HepG2 (cell line): ENCODE data around the gene GIPC1. TPM values are rescaled to one million over a fixed set of nuclear protein-coding genes. Genes with fewer than 3 reads are reported as not detected.

Source experiments
- ATAC-seq: fragments of 200-7000 bp; cut with Tn5 transposase; 3 replicates; pipeline ENCODE4 v1.9.1; 2020; ENCODE audit warnings: mild to moderate bottlenecking, moderate library complexity
- BruUV-seq: library from RNA; stranded (reverse); fragments of 400-500 nt; replicated peaks from 2 replicates; lab custom pipeline; 2021; lab: Mats Ljungman, UMichigan
- CTCF ChIA-PET: fragments of 300-600 bp; formaldehyde crosslinking; extraction: SDS; loops from one replicate; lab custom pipeline; 2021; ENCODE audit warnings: low total read pairs, inconsistent platforms, low intra/inter-chr PET ratio; lab: Yijun Ruan, JAX
- POLR2A ChIA-PET: fragments of 350-600 bp; sonication (Branson Sonifier 250); formaldehyde crosslinking; loops from one replicate; lab custom pipeline; 2020; ENCODE audit warnings: antibody characterized with exemption, inconsistent platforms; lab: Yijun Ruan, JAX
- DNase-seq: peaks from one replicate; pipeline ENCODE4 v3.0.0-alpha.2; 2015; ENCODE audit warnings: low spot score
- FAIRE-seq: peaks from 3 replicates; lab custom pipeline; 2011; peaks lifted over from hg19 to GRCh38; lab: Jason Lieb, UNC
- H2AFZ ChIP-seq: one replicate; pipeline ENCODE4 v1.6.1; 2011; ENCODE audit warnings: low read length, inconsistent platforms
- H3K27ac ChIP-seq: fragments of 300-600 bp; 3 replicates; pipeline ENCODE4 v1.8.0; 2011; ENCODE audit warnings: mixed run types, mild to moderate bottlenecking, mixed read lengths, low read length, inconsistent platforms; ENCODE audit not compliant: insufficient read depth; ENCODE audit errors: extremely low read length
- H3K27me3 ChIP-seq, 2 experiments: fragments of 200-600 bp in 1 of 2; 2 replicates in 1 of 2; 3 replicates in 1 of 2; pipeline versions ENCODE4 v1.6.0 to v1.8.0; 2011; ENCODE audit warnings: low read length in 2 of 2, mild to moderate bottlenecking in 2 of 2, moderate library complexity in 2 of 2, inconsistent platforms in 1 of 2; ENCODE audit not compliant: insufficient read depth in 2 of 2, control insufficient read depth in 1 of 2
- H3K36me3 ChIP-seq, 2 experiments: fragments of 200-600 bp in 1 of 2; replicated peaks in 1 of 2; 2 replicates in 1 of 2; 3 replicates in 1 of 2; pipeline versions ENCODE4 v1.5.1 to v1.8.0; 2011; ENCODE audit warnings: low read length in 2 of 2, inconsistent platforms in 1 of 2; ENCODE audit not compliant: insufficient read depth in 2 of 2, control insufficient read depth in 1 of 2
- H3K4me1 ChIP-seq: 2 replicates; pipeline ENCODE4 v1.5.1; 2012; ENCODE audit warnings: low read length, inconsistent platforms; ENCODE audit not compliant: insufficient read depth
- H3K4me2 ChIP-seq: 2 replicates; pipeline ENCODE4 v1.6.0; 2011; ENCODE audit warnings: low read depth, low read length, inconsistent platforms
- H3K4me3 ChIP-seq, 3 experiments: fragments of 200-600 bp in 1 of 3; sonication (generic), shearing (Covaris generic) in 1 of 3; replicated peaks in 1 of 3; 2 replicates each; pipeline ENCODE4 v1.5.1; 2011 to 2016; ENCODE audit warnings: low read length in 3 of 3, inconsistent platforms in 2 of 3, low read depth in 2 of 3, mild to moderate bottlenecking in 2 of 3, control low read depth in 1 of 3, mixed read lengths in 1 of 3; ENCODE audit not compliant: insufficient read depth in 1 of 3
- H3K79me2 ChIP-seq: one replicate; pipeline ENCODE4 v1.6.1; 2011; ENCODE audit warnings: low read length, inconsistent platforms; ENCODE audit not compliant: insufficient read depth
- H3K9ac ChIP-seq: 2 replicates; pipeline ENCODE4 v1.6.0; 2011; ENCODE audit warnings: mild to moderate bottlenecking, low read depth, low read length, inconsistent platforms; ENCODE audit not compliant: insufficient read depth
- H3K9me3 ChIP-seq: 2 replicates; pipeline ENCODE4 v1.5.1; 2012; ENCODE audit warnings: mild to moderate bottlenecking, low read length
- H4K20me1 ChIP-seq: 2 replicates; pipeline ENCODE4 v1.6.0; 2011; ENCODE audit warnings: inconsistent platforms, mild to moderate bottlenecking, low read length, moderate library complexity; ENCODE audit not compliant: insufficient read depth
- ATF7-NPFF ChIP-seq: sonication (generic); formaldehyde crosslinking; IDR thresholded peaks from 2 replicates; pipeline ENCODE4 v1.8.1; 2023; ENCODE audit warnings: mild to moderate bottlenecking, low read depth, missing genetic modification reagents, moderate library complexity
- EZH2 ChIP-seq: conservative IDR thresholded peaks from 2 replicates; pipeline ENCODE4 v1.6.1; 2012; ENCODE audit warnings: mild to moderate bottlenecking, low read depth, low read length, moderate library complexity
- HMG20B ChIP-seq: conservative IDR thresholded peaks from 2 replicates; pipeline ENCODE4 v1.6.1; 2016; ENCODE audit warnings: missing genetic modification reagents, missing compliant biosample characterization
- PLRG1 ChIP-seq: fragments of 450-650 bp; conservative IDR thresholded peaks from 2 replicates; pipeline ENCODE4 v1.6.1; 2016
- REPIN1 ChIP-seq: sonication (generic); formaldehyde crosslinking; IDR thresholded peaks from 2 replicates; pipeline ENCODE4 v1.8.0; 2022; ENCODE audit warnings: missing genetic modification reagents, low read depth, mild to moderate bottlenecking, borderline replicate concordance
- SP5 ChIP-seq: IDR thresholded peaks from 2 replicates; pipeline ENCODE4 v1.6.1; 2016; ENCODE audit warnings: low read depth, borderline replicate concordance
- ZNF550 ChIP-seq: sonication (generic); formaldehyde crosslinking; IDR thresholded peaks from 2 replicates; pipeline ENCODE4 v1.4.0; 2020; ENCODE audit warnings: mild to moderate bottlenecking, missing genetic modification reagents, borderline replicate concordance
- WGBS: methylation state at CpG from one replicate; pipeline ENCODE4 v1.1.6; 2017; ENCODE audit warnings: low lambda C conversion rate; 5-methylcytosine and 5-hydroxymethylcytosine counted together
- in situ Hi-C: cut with HindIII; loops from 2 replicates; pipeline ENCODE4 v1.10.0; 2017; ENCODE audit warnings: low pct_unique_long_range_greater_than_20kb; ENCODE audit not compliant: extremely low pct_ligation_motif_present
- intact Hi-C: fragments of 100-400 bp; cut with micrococcal nuclease; formaldehyde crosslinking; loops from one replicate; pipeline ENCODE4 v1.10.0; 2022; ENCODE audit not compliant: unreplicated experiment
- polyA plus RNA-seq, 8 experiments: library from polyadenylated mRNA; depleted of rRNA in 3 of 8; stranded (reverse) in 7 of 8; unstranded in 1 of 8; fragments of >200 nt; fragmentation: Illumina TruSeq in 4 of 8; extraction: Trizol in 4 of 8; gene quantifications; 2 replicates each; pipeline versions ENCODE4 v1.2.1 to v1.2.3, GENCODE V29; 2011 to 2016; ENCODE audit warnings: low read depth in 4 of 8, missing spikeins in 1 of 8, mixed read lengths in 1 of 8; ENCODE audit not compliant: insufficient read depth in 1 of 8
- total RNA-seq, 5 experiments: library from RNA; depleted of rRNA; stranded (reverse); fragments of >200 nt; fragmentation: Illumina TruSeq; extraction: Trizol; gene quantifications; 2 replicates each; pipeline ENCODE4 v1.2.3, GENCODE V29; 2016; ENCODE audit warnings: low read depth in 1 of 5
- TF ChIP-seq, protein P1 (sequence below): IDR thresholded peaks from 2 replicates; pipeline ENCODE4 v1.6.1; 2016; ENCODE audit warnings: missing compliant biosample characterization, missing genetic modification reagents, borderline replicate concordance
- TF ChIP-seq, protein P2 (sequence below): sonication (generic); formaldehyde crosslinking; conservative IDR thresholded peaks from 2 replicates; pipeline ENCODE4 v1.4.0; 2020; ENCODE audit warnings: mild to moderate bottlenecking, missing genetic modification reagents, moderate library complexity
- TF ChIP-seq, protein P3 (sequence below): sonication (generic); formaldehyde crosslinking; IDR thresholded peaks from 2 replicates; pipeline ENCODE4 v1.4.0; 2020; ENCODE audit warnings: missing genetic modification reagents

GIPC1 gene
- total and polyA plus RNA-seq, 2 of the 13 experiments (the other 11 are each of a cell fraction or from before 2014, with no cell fraction given): 27.1 to 48.1 TPM

DNA sequence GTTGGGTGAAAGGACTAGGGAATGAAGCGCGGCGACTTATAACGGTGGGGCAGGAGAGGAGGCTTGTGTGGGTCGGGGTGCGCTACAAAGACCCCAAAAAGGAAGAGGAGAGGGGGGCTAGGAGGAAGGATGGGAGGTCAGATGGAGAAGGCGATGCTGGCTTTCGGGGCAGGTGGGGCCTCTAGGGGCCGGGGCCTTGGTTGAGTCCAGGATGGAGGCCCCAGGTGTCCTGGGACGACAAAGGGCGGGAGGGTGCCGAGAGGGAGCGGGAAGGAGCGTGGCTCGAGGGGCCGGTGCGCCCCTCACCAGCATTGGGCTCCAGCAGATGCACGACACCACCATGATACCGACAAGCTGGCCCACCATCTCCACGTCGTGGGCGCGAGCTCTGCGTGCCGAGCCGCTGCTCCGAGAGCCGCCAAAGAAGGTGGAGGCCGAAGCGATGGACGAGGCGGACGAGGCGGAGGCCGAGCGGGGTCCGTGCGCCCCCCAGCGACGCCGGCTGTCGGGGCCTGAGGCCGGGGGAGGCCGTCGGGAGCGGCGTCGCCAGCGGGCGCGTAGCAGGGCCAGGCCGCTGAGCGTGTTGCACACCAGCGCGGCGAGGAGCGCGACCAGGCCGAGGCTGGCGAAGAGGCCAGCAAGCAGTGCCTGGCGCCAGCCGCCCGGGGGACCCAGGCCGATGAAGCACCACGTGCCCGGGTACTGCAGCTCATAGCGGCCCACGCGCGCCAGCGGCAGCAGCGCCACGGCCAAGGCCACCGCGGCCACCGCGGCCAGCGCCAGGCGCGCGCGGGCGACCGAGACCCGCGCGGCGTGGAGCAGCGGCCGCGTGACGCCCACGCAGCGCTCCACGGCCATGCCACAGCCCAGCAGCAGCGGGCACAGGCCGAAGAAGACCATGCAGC is 22.6 kb downstream of the GIPC1 start:
- TF ChIP-seq, protein P1, sequence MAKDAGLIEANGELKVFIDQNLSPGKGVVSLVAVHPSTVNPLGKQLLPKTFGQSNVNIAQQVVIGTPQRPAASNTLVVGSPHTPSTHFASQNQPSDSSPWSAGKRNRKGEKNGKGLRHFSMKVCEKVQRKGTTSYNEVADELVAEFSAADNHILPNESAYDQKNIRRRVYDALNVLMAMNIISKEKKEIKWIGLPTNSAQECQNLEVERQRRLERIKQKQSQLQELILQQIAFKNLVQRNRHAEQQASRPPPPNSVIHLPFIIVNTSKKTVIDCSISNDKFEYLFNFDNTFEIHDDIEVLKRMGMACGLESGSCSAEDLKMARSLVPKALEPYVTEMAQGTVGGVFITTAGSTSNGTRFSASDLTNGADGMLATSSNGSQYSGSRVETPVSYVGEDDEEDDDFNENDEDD (CRISPR knock-in tag): no peak
- TF ChIP-seq, protein P2, sequence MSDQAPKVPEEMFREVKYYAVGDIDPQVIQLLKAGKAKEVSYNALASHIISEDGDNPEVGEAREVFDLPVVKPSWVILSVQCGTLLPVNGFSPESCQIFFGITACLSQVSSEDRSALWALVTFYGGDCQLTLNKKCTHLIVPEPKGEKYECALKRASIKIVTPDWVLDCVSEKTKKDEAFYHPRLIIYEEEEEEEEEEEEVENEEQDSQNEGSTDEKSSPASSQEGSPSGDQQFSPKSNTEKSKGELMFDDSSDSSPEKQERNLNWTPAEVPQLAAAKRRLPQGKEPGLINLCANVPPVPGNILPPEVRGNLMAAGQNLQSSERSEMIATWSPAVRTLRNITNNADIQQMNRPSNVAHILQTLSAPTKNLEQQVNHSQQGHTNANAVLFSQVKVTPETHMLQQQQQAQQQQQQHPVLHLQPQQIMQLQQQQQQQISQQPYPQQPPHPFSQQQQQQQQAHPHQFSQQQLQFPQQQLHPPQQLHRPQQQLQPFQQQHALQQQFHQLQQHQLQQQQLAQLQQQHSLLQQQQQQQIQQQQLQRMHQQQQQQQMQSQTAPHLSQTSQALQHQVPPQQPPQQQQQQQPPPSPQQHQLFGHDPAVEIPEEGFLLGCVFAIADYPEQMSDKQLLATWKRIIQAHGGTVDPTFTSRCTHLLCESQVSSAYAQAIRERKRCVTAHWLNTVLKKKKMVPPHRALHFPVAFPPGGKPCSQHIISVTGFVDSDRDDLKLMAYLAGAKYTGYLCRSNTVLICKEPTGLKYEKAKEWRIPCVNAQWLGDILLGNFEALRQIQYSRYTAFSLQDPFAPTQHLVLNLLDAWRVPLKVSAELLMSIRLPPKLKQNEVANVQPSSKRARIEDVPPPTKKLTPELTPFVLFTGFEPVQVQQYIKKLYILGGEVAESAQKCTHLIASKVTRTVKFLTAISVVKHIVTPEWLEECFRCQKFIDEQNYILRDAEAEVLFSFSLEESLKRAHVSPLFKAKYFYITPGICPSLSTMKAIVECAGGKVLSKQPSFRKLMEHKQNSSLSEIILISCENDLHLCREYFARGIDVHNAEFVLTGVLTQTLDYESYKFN: no peak
- TF ChIP-seq ATF7-NPFF (CRISPR knock-in tag): no peak
- TF ChIP-seq EZH2: no peak
- TF ChIP-seq, protein P3, sequence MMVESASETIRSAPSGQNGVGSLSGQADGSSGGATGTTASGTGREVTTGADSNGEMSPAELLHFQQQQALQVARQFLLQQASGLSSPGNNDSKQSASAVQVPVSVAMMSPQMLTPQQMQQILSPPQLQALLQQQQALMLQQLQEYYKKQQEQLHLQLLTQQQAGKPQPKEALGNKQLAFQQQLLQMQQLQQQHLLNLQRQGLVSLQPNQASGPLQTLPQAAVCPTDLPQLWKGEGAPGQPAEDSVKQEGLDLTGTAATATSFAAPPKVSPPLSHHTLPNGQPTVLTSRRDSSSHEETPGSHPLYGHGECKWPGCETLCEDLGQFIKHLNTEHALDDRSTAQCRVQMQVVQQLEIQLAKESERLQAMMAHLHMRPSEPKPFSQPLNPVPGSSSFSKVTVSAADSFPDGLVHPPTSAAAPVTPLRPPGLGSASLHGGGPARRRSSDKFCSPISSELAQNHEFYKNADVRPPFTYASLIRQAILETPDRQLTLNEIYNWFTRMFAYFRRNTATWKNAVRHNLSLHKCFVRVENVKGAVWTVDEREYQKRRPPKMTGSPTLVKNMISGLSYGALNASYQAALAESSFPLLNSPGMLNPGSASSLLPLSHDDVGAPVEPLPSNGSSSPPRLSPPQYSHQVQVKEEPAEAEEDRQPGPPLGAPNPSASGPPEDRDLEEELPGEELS (CRISPR knock-in tag): no peak
- no peak for TF ChIP-seq SP5 (CRISPR knock-in tag)
- no peak for TF ChIP-seq ZNF550 (CRISPR knock-in tag)
- no peak for TF ChIP-seq REPIN1 (CRISPR knock-in tag)
- TF ChIP-seq HMG20B: no peak
- TF ChIP-seq PLRG1: no peak
- BruUV-seq: no TSS peak
- FAIRE-seq (no peak), ATAC-seq (no peak), DNase-seq (no peak)
- intact Hi-C loops: no loop called here
- H3K9me3 ChIP-seq: no peaks in the 10 kb centered on the region
- WGBS: 92% methylated on average over 64 of the region's 97 CpGs
- peaks cover 20% of the 10 kb centered on the region for H3K4me1 ChIP-seq
- H3K27ac ChIP-seq: no peak overlapping the region
- POLR2A ChIA-PET: interaction anchor here (1.0 kb wide), 1 partner anchor 45 kb away, joined by 3 read pairs; the partner anchor contains the start of gene DNAJB1
- no peak overlapping the region for H3K4me3 ChIP-seq
- H3K79me2 ChIP-seq: no peaks in the 10 kb centered on the region
- no peak overlapping the region for H3K9ac ChIP-seq
- H3K4me2 ChIP-seq: no peak overlapping the region
- in situ Hi-C loops: no loop called here
- H3K27me3 ChIP-seq: no peaks in the 10 kb centered on the region; a peak in 1 of 5 replicates
- CTCF ChIA-PET: no interaction called here
- H3K36me3 ChIP-seq: peaks cover 1 to 2% of the 10 kb centered on the region in 2 experiments; a peak in 3 of 5 replicates
- no peak overlapping the region for H2AFZ ChIP-seq
- H4K20me1 ChIP-seq: no peaks in the 10 kb centered on the region
